ENCODE data around the gene ZSCAN26.

GRCh38 chr6:28274888-28275287 lies 7.9 kb downstream of the ZSCAN26 start:
- no peak for TF ChIP-seq CTCF (IDR thresholded peaks at IDR 0.05)
- no peak for TF ChIP-seq POLR2A (IDR thresholded peaks at IDR 0.05)

Data from body of pancreas (tissue), 4 donors.